ENCODE data around the gene CKM. TPM values are rescaled to one million over a fixed set of nuclear protein-coding genes. Genes with fewer than 3 reads are reported as not detected.

The CKM gene
- total and polyA plus RNA-seq, 3 experiments from 2014 or later: 0.13 TPM; not detected in 2

GRCh38 chr19:45346449-45346848 is 23.8 kb upstream of the CKM start:
- no peaks in the 10 kb centered on the region for H3K27me3 ChIP-seq (ENCODE audit: insufficient read depth, low read length, poor library complexity, severe bottlenecking)
- no peak for DNase-seq
- Mint-ChIP-seq H3K36me3 (peaks cover 0 to 10% (median 2%) of the 10 kb centered on the region in 3 donors), H3K4me3 (no peak overlapping the region), H3K4me1 (no peaks in the 10 kb centered on the region), H3K27ac (no peak overlapping the region), H3K9me3 (no peaks in the 10 kb centered on the region), H3K27me3 (peaks cover 11 to 19% of the 10 kb centered on the region in 2 donors)
- ChIA-PET CTCF (no interaction called here), POLR2A (no interaction called here)
- no peaks in the 10 kb centered on the region for H3K36me3 ChIP-seq (ENCODE audit: insufficient read depth, low read length)
- no peak overlapping the region for H3K27ac ChIP-seq (ENCODE audit: low read depth, low read length)
- no peaks in the 10 kb centered on the region for H3K4me1 ChIP-seq (ENCODE audit: insufficient read depth, low read length)
- H3K4me3 ChIP-seq (ENCODE audit: low read length): no peak overlapping the region
- H3K9me3 ChIP-seq (ENCODE audit: low read length): no peaks in the 10 kb centered on the region

GRCh38 chr19:45345506-45345860 is 22.8 kb upstream of the CKM start:
- Mint-ChIP-seq H3K4me1 (no peaks in the 10 kb centered on the region), H3K27ac (no peak overlapping the region), H3K36me3 (peaks cover 0 to 2% (median 0%) of the 10 kb centered on the region in 3 donors), H3K9me3 (no peaks in the 10 kb centered on the region), H3K27me3 (peaks cover 11 to 19% of the 10 kb centered on the region in 2 donors), H3K4me3 (no peak overlapping the region)
- Histone ChIP-seq H3K4me3 (ENCODE audit: low read length) (no peak overlapping the region), H3K36me3 (ENCODE audit: insufficient read depth, low read length) (no peaks in the 10 kb centered on the region), H3K4me1 (ENCODE audit: insufficient read depth, low read length) (peaks cover under 1% of the 10 kb centered on the region), H3K27ac (ENCODE audit: low read depth, low read length) (no peak overlapping the region), H3K9me3 (ENCODE audit: low read length) (no peaks in the 10 kb centered on the region), H3K27me3 (ENCODE audit: insufficient read depth, low read length, poor library complexity, severe bottlenecking) (peaks cover 4% of the 10 kb centered on the region)
- POLR2A ChIA-PET: no interaction called here
- CTCF ChIA-PET: no interaction called here
- no peak for DNase-seq

- Mint-ChIP-seq H3K9me3 (no peaks in the 10 kb centered on the region), H3K4me1 (peaks cover 4 to 5% (median 4%) of the 10 kb centered on the region in 3 donors), H3K4me3 (no peak overlapping the region), H3K36me3 (no peaks in the 10 kb centered on the region), H3K27me3 (peaks cover 11 to 24% of the 10 kb centered on the region in 2 donors), H3K27ac (no peak overlapping the region)
- POLR2A ChIA-PET: no interaction called here
- Histone ChIP-seq H3K27ac (ENCODE audit: low read depth, low read length) (no peak overlapping the region), H3K27me3 (ENCODE audit: insufficient read depth, low read length, poor library complexity, severe bottlenecking) (peaks cover 8% of the 10 kb centered on the region), H3K4me3 (ENCODE audit: low read length) (no peak overlapping the region), H3K4me1 (ENCODE audit: insufficient read depth, low read length) (peaks cover 4% of the 10 kb centered on the region), H3K36me3 (ENCODE audit: insufficient read depth, low read length) (no peaks in the 10 kb centered on the region), H3K9me3 (ENCODE audit: low read length) (no peaks in the 10 kb centered on the region)
- DNase-seq: no peak
- CTCF ChIA-PET: no interaction called here
These were observed 22.2 kb upstream of the CKM start for GRCh38 chr19:45344621-45345505.

GRCh38 chr19:45342911-45343310 is 20.2 kb upstream of the CKM start:
- no peaks in the 10 kb centered on the region for H3K36me3 Mint-ChIP-seq
- peaks cover 15 to 38% of the 10 kb centered on the region in 2 donors for H3K27me3 Mint-ChIP-seq
- H3K4me1 Mint-ChIP-seq: peaks cover 7 to 9% (median 9%) of the 10 kb centered on the region in 3 donors
- DNase-seq: no peak
- no peak overlapping the region for H3K4me3 Mint-ChIP-seq
- no peaks in the 10 kb centered on the region for H3K9me3 ChIP-seq (ENCODE audit: low read length)
- ChIA-PET POLR2A (no interaction called here), CTCF (no interaction called here)
- peaks cover 9% of the 10 kb centered on the region for H3K4me1 ChIP-seq (ENCODE audit: insufficient read depth, low read length)
- no peak overlapping the region for H3K27ac ChIP-seq (ENCODE audit: low read depth, low read length)
- H3K4me3 ChIP-seq (ENCODE audit: low read length): no peak overlapping the region
- peaks cover 13% of the 10 kb centered on the region for H3K27me3 ChIP-seq (ENCODE audit: insufficient read depth, low read length, poor library complexity, severe bottlenecking)
- no peaks in the 10 kb centered on the region for H3K36me3 ChIP-seq (ENCODE audit: insufficient read depth, low read length)
- no peak overlapping the region for H3K27ac Mint-ChIP-seq
- H3K9me3 Mint-ChIP-seq: no peaks in the 10 kb centered on the region

- H3K36me3 ChIP-seq (ENCODE audit: insufficient read depth, low read length): no peaks in the 10 kb centered on the region
- no peak overlapping the region for H3K4me3 Mint-ChIP-seq
- no peak overlapping the region for H3K27ac ChIP-seq (ENCODE audit: low read depth, low read length)
- CTCF ChIA-PET: no interaction called here
- peaks cover 21 to 45% of the 10 kb centered on the region in 2 donors for H3K27me3 Mint-ChIP-seq
- no peaks in the 10 kb centered on the region for H3K36me3 Mint-ChIP-seq
- H3K4me1 ChIP-seq (ENCODE audit: insufficient read depth, low read length): peaks cover 9% of the 10 kb centered on the region
- H3K9me3 Mint-ChIP-seq: no peaks in the 10 kb centered on the region
- POLR2A ChIA-PET: no interaction called here
- peaks cover 7 to 9% (median 9%) of the 10 kb centered on the region in 3 donors for H3K4me1 Mint-ChIP-seq
- DNase-seq: no peak
- peaks cover 13% of the 10 kb centered on the region for H3K27me3 ChIP-seq (ENCODE audit: insufficient read depth, low read length, poor library complexity, severe bottlenecking)
- H3K9me3 ChIP-seq (ENCODE audit: low read length): no peaks in the 10 kb centered on the region
- H3K27ac Mint-ChIP-seq: no peak overlapping the region
- no peak overlapping the region for H3K4me3 ChIP-seq (ENCODE audit: low read length)
These were observed 18.3 kb upstream of the CKM start for GRCh38 chr19:45340899-45341453.

- DNase-seq: peak in 3 of 5 donors; percentile 24 to 34 (median 31)
- ChIA-PET POLR2A (no interaction called here), CTCF (no interaction called here)
- Histone ChIP-seq H3K4me3 (ENCODE audit: low read length) (no peak within 1 kb of the TSS), H3K4me1 (ENCODE audit: insufficient read depth, low read length) (peaks cover 9% of the 10 kb centered on the region), H3K36me3 (ENCODE audit: insufficient read depth, low read length) (no peaks in the 10 kb centered on the region), H3K27ac (ENCODE audit: low read depth, low read length) (no peak within 1 kb of the TSS), H3K27me3 (ENCODE audit: insufficient read depth, low read length, poor library complexity, severe bottlenecking) (peaks cover 13% of the 10 kb centered on the region), H3K9me3 (ENCODE audit: low read length) (no peaks in the 10 kb centered on the region)
- H3K9me3 Mint-ChIP-seq: no peaks in the 10 kb centered on the region
- H3K27ac Mint-ChIP-seq: peak within 1 kb of the TSS in 1 of 8 donors; percentile 65
- H3K4me3 Mint-ChIP-seq: peak within 1 kb of the TSS in 6 of 7 donors; percentile 46 to 73 (median 68)
- H3K27me3 Mint-ChIP-seq: peaks cover 17 to 42% of the 10 kb centered on the region in 2 donors
- no peaks in the 10 kb centered on the region for H3K36me3 Mint-ChIP-seq
- H3K4me1 Mint-ChIP-seq: peaks cover 7 to 9% (median 9%) of the 10 kb centered on the region in 3 donors
These were observed 17.7 kb upstream of the CKM start, which contains the start of gene KLC3 for GRCh38 chr19:45340232-45340898. TSS of gene KLC3 (plus strand) at chr19:45340750. CDS start at chr19:45345542, 4,792 bp downstream.

GRCh38 chr19:45339629-45340028 is 17.0 kb upstream of the CKM start:
- peaks cover 7 to 9% (median 9%) of the 10 kb centered on the region in 3 donors for H3K4me1 Mint-ChIP-seq
- ChIA-PET POLR2A (interaction anchor here (0.5 kb wide), 1 partner anchor 476 kb away, joined by 4 read pairs; no protein-coding TSS in a partner anchor), CTCF (interaction anchor here (1.4 kb wide), 1 partner anchor 351 kb away, joined by 6 read pairs; no protein-coding TSS in a partner anchor)
- Histone ChIP-seq H3K27ac (ENCODE audit: low read depth, low read length) (no peak overlapping the region), H3K36me3 (ENCODE audit: insufficient read depth, low read length) (no peaks in the 10 kb centered on the region), H3K4me3 (ENCODE audit: low read length) (no peak overlapping the region), H3K4me1 (ENCODE audit: insufficient read depth, low read length) (peaks cover 9% of the 10 kb centered on the region), H3K9me3 (ENCODE audit: low read length) (no peaks in the 10 kb centered on the region), H3K27me3 (ENCODE audit: insufficient read depth, low read length, poor library complexity, severe bottlenecking) (peaks cover 13% of the 10 kb centered on the region)
- no peaks in the 10 kb centered on the region for H3K9me3 Mint-ChIP-seq
- peaks cover 15 to 37% of the 10 kb centered on the region in 2 donors for H3K27me3 Mint-ChIP-seq
- DNase-seq: no peak
- peak overlapping the region in 1 of 7 donors; percentile 68 for H3K4me3 Mint-ChIP-seq
- H3K27ac Mint-ChIP-seq: no peak overlapping the region
- H3K36me3 Mint-ChIP-seq: no peaks in the 10 kb centered on the region

All from CD8-positive, alpha-beta memory T cell (primary cell).